Endothelial cell of umbilical vein (primary cell): ENCODE data around the gene MAGI1.

ENCODE experiments used
- TF ChIP-seq, protein P1 (sequence below), 2 donors: IDR thresholded peaks; 1 replicate in 1 of 2; 2 replicates in 1 of 2; pipeline ENCODE4 v1.5.1; 2011; ENCODE audit warnings: low read length in 2 of 2, mild to moderate bottlenecking in 2 of 2, moderate library complexity in 2 of 2, control low read depth in 1 of 2, inconsistent platforms in 1 of 2, low read depth in 1 of 2; ENCODE audit not compliant: insufficient read depth in 1 of 2; ENCODE audit errors: extremely low read depth in 1 of 2
- TF ChIP-seq, protein P2 (sequence below): IDR thresholded peaks from 2 replicates; pipeline ENCODE4 v1.6.1; 2011; ENCODE audit not compliant: insufficient read depth, insufficient read length

- TF ChIP-seq, protein P1, sequence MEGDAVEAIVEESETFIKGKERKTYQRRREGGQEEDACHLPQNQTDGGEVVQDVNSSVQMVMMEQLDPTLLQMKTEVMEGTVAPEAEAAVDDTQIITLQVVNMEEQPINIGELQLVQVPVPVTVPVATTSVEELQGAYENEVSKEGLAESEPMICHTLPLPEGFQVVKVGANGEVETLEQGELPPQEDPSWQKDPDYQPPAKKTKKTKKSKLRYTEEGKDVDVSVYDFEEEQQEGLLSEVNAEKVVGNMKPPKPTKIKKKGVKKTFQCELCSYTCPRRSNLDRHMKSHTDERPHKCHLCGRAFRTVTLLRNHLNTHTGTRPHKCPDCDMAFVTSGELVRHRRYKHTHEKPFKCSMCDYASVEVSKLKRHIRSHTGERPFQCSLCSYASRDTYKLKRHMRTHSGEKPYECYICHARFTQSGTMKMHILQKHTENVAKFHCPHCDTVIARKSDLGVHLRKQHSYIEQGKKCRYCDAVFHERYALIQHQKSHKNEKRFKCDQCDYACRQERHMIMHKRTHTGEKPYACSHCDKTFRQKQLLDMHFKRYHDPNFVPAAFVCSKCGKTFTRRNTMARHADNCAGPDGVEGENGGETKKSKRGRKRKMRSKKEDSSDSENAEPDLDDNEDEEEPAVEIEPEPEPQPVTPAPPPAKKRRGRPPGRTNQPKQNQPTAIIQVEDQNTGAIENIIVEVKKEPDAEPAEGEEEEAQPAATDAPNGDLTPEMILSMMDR (IDR thresholded peaks at IDR 0.05; ENCODE audit: extremely low read depth in 1 of 2, insufficient read depth in 1 of 2, low read depth in 1 of 2, low read length in 2 of 2): no peak
- TF ChIP-seq, protein P2, sequence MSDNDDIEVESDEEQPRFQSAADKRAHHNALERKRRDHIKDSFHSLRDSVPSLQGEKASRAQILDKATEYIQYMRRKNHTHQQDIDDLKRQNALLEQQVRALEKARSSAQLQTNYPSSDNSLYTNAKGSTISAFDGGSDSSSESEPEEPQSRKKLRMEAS: no peak
These were observed 712.1 kb downstream of the MAGI1 start for GRCh38 chr3:65326574-65326973.
